Mucosa of stomach (tissue), 1 donor: ENCODE measurements around the gene CRTC2.

Source experiments
- H3K27me3 ChIP-seq: one replicate; pipeline ENCODE4 v1.7.0; 2013; ENCODE audit warnings: mild to moderate bottlenecking, low read length; ENCODE audit not compliant: control insufficient read depth, insufficient read depth
- H3K36me3 ChIP-seq: one replicate; pipeline ENCODE4 v1.7.0; 2013; ENCODE audit warnings: low read length; ENCODE audit not compliant: control insufficient read depth, insufficient read depth
- H3K4me1 ChIP-seq: one replicate; pipeline ENCODE4 v1.7.0; 2013; ENCODE audit warnings: mild to moderate bottlenecking, low read length; ENCODE audit not compliant: control insufficient read depth, insufficient read depth
- H3K4me3 ChIP-seq: one replicate; pipeline ENCODE4 v1.7.0; 2013; ENCODE audit warnings: low read length
- H3K9ac ChIP-seq: one replicate; pipeline ENCODE4 v1.7.0; 2013; ENCODE audit warnings: mild to moderate bottlenecking, low read length, moderate library complexity
- H3K9me3 ChIP-seq: one replicate; pipeline ENCODE4 v1.7.0; 2013; ENCODE audit warnings: mild to moderate bottlenecking, low read length, moderate library complexity; ENCODE audit not compliant: control insufficient read depth
- donor health status: Pancreatic carcinoma.

Gene CRTC2

GRCh38 chr1:153929981-153930948, 28.1 kb downstream of the CRTC2 start:
- Histone ChIP-seq H3K4me3 (no peak overlapping the region), H3K4me1 (no peaks in the 10 kb centered on the region), H3K9me3 (no peaks in the 10 kb centered on the region), H3K36me3 (no peaks in the 10 kb centered on the region), H3K27me3 (no peaks in the 10 kb centered on the region), H3K9ac (no peak overlapping the region)

- Histone ChIP-seq H3K9ac (no peak overlapping the region), H3K4me3 (no peak overlapping the region), H3K4me1 (no peaks in the 10 kb centered on the region), H3K36me3 (no peaks in the 10 kb centered on the region), H3K27me3 (no peaks in the 10 kb centered on the region), H3K9me3 (no peaks in the 10 kb centered on the region)
Measured at GRCh38 chr1:153929426-153929825, 29.0 kb downstream of the CRTC2 start.

GRCh38 chr1:153928791-153929341, 29.5 kb downstream of the CRTC2 start:
- Histone ChIP-seq H3K9ac (no peak overlapping the region), H3K4me1 (no peaks in the 10 kb centered on the region), H3K27me3 (no peaks in the 10 kb centered on the region), H3K36me3 (no peaks in the 10 kb centered on the region), H3K9me3 (no peaks in the 10 kb centered on the region), H3K4me3 (no peak overlapping the region)

GRCh38 chr1:153928245-153928644, 30.2 kb downstream of the CRTC2 start:
- H3K9ac ChIP-seq: no peak overlapping the region
- H3K27me3 ChIP-seq: no peaks in the 10 kb centered on the region
- H3K36me3 ChIP-seq: no peaks in the 10 kb centered on the region
- H3K9me3 ChIP-seq: no peaks in the 10 kb centered on the region
- H3K4me3 ChIP-seq: no peak overlapping the region
- no peaks in the 10 kb centered on the region for H3K4me1 ChIP-seq

GRCh38 chr1:153926405-153926804, 32.0 kb downstream of the CRTC2 start:
- H3K9me3 ChIP-seq: no peaks in the 10 kb centered on the region
- H3K9ac ChIP-seq: no peak overlapping the region
- H3K4me1 ChIP-seq: no peaks in the 10 kb centered on the region
- H3K36me3 ChIP-seq: no peaks in the 10 kb centered on the region
- no peaks in the 10 kb centered on the region for H3K27me3 ChIP-seq
- no peak overlapping the region for H3K4me3 ChIP-seq

GRCh38 chr1:153922972-153923925, 35.2 kb downstream of the CRTC2 start, which contains the start of gene GATAD2B:
Gene GATAD2B (minus strand): TSS chr1:153922972. CDS start chr1:153828347, 94,625 bp downstream.
- no peaks in the 10 kb centered on the region for H3K9me3 ChIP-seq
- peak within 1 kb of the TSS; percentile 83 for H3K9ac ChIP-seq
- no peaks in the 10 kb centered on the region for H3K36me3 ChIP-seq
- H3K27me3 ChIP-seq: no peaks in the 10 kb centered on the region
- peak within 1 kb of the TSS; percentile 84 for H3K4me3 ChIP-seq
- H3K4me1 ChIP-seq: peaks cover 15% of the 10 kb centered on the region

- Histone ChIP-seq H3K36me3 (no peaks in the 10 kb centered on the region), H3K4me1 (peaks cover 15% of the 10 kb centered on the region)
Measured at GRCh38 chr1:153922076-153922971, 36.1 kb downstream of the CRTC2 start.

GRCh38 chr1:153921803-153922075, 36.7 kb downstream of the CRTC2 start:
- H3K36me3 ChIP-seq: no peaks in the 10 kb centered on the region
- H3K27me3 ChIP-seq: no peaks in the 10 kb centered on the region
- H3K9ac ChIP-seq: peak overlapping the region; percentile 73
- no peaks in the 10 kb centered on the region for H3K9me3 ChIP-seq
- peaks cover 15% of the 10 kb centered on the region for H3K4me1 ChIP-seq
- peak overlapping the region; percentile 72 for H3K4me3 ChIP-seq

More at GRCh38 chr1:153922076-153922971, 36.1 kb downstream of the CRTC2 start:
- Histone ChIP-seq H3K9ac (peak overlapping the region; percentile 73), H3K4me3 (peak overlapping the region; percentile 72), H3K27me3 (no peaks in the 10 kb centered on the region), H3K9me3 (no peaks in the 10 kb centered on the region)

- Histone ChIP-seq H3K4me3 (peak overlapping the region; percentile 72), H3K36me3 (no peaks in the 10 kb centered on the region), H3K9me3 (no peaks in the 10 kb centered on the region), H3K9ac (peak overlapping the region; percentile 73), H3K27me3 (no peaks in the 10 kb centered on the region), H3K4me1 (peaks cover 15% of the 10 kb centered on the region)
Measured at GRCh38 chr1:153921080-153921802, 37.2 kb downstream of the CRTC2 start.

GRCh38 chr1:153919876-153920852, 38.2 kb downstream of the CRTC2 start:
- H3K4me1 ChIP-seq: peaks cover 15% of the 10 kb centered on the region
- H3K4me3 ChIP-seq: no peak overlapping the region
- H3K9ac ChIP-seq: no peak overlapping the region
- H3K9me3 ChIP-seq: no peaks in the 10 kb centered on the region
- H3K36me3 ChIP-seq: no peaks in the 10 kb centered on the region
- no peaks in the 10 kb centered on the region for H3K27me3 ChIP-seq
